K562 (cell line): ENCODE data around the gene CCNY. TPM values are rescaled to one million over a fixed set of nuclear protein-coding genes. Genes with fewer than 3 reads are reported as not detected.

ENCODE experiments used
- ATAC-seq: fragments of 200-7000 bp; cut with Tn5 transposase; 3 replicates; pipeline ENCODE4 v1.9.1; 2020; ENCODE audit warnings: moderate library complexity
- BruUV-seq: library from RNA; stranded (reverse); fragments of 400-500 nt; replicated peaks from 2 replicates; lab custom pipeline; 2021; lab: Mats Ljungman, UMichigan
- CTCF ChIA-PET: fragments of 300-600 bp; formaldehyde crosslinking; extraction: SDS; loops from one replicate; lab custom pipeline; 2021; ENCODE audit warnings: low intra/inter-chr PET ratio; lab: Yijun Ruan, JAX
- POLR2A ChIA-PET: fragments of 300-600, 350-650 bp; sonication (Branson Sonifier 250); formaldehyde crosslinking; extraction: SDS; loops from one replicate; lab custom pipeline; 2021; ENCODE audit warnings: antibody characterized with exemption, inconsistent platforms; lab: Yijun Ruan, JAX
- DNase-seq, 4 experiments: peaks; one replicate each; pipeline versions ENCODE4 v3.0.0 to v3.0.0-alpha.2; 2011 to 2018; ENCODE audit warnings: low spot score in 3 of 4, mixed read lengths in 3 of 4; ENCODE audit errors: extremely low read depth in 1 of 4
- FAIRE-seq: peaks from 2 replicates; lab custom pipeline; 2011; peaks lifted over from hg19 to GRCh38; lab: Jason Lieb, UNC
- H2AFZ ChIP-seq: 2 replicates; pipeline ENCODE4 v1.6.0; 2011; ENCODE audit warnings: low read depth, low read length, control low read depth, inconsistent platforms
- H3K27ac ChIP-seq: fragments of 200-600 bp; 3 replicates; pipeline ENCODE4 v1.8.0; 2011; ENCODE audit warnings: low read depth, mild to moderate bottlenecking, control low read depth, inconsistent platforms, low read length, moderate library complexity, mixed read lengths; ENCODE audit errors: extremely low read depth
- H3K27me3 ChIP-seq, 2 experiments: fragments of 300-600 bp in 1 of 2; 2 replicates in 1 of 2; 3 replicates in 1 of 2; pipeline versions ENCODE4 v1.6.0 to v1.8.0; 2011; ENCODE audit warnings: inconsistent platforms in 2 of 2, low read length in 2 of 2, mild to moderate bottlenecking in 1 of 2, mixed read lengths in 1 of 2, moderate library complexity in 1 of 2; ENCODE audit not compliant: control insufficient read depth in 2 of 2, insufficient read depth in 2 of 2
- H3K36me3 ChIP-seq: fragments of 300-600 bp; 3 replicates; pipeline ENCODE4 v1.8.0; 2011; ENCODE audit warnings: mild to moderate bottlenecking, low read length, inconsistent platforms; ENCODE audit not compliant: control insufficient read depth, insufficient read depth
- H3K4me1 ChIP-seq, 2 experiments: fragments of 200-600 bp in 1 of 2; replicated peaks in 1 of 2; 2 replicates in 1 of 2; 3 replicates in 1 of 2; pipeline versions ENCODE4 v1.5.1 to v1.8.0; 2011; ENCODE audit warnings: inconsistent platforms in 2 of 2, low read length in 2 of 2, mild to moderate bottlenecking in 1 of 2, mixed read lengths in 1 of 2, moderate library complexity in 1 of 2; ENCODE audit not compliant: control insufficient read depth in 2 of 2, insufficient read depth in 2 of 2
- H3K4me2 ChIP-seq: 2 replicates; pipeline ENCODE4 v1.6.1; 2011; ENCODE audit warnings: low read length, control low read depth, inconsistent platforms, mixed read lengths; ENCODE audit not compliant: insufficient read depth
- H3K4me3 ChIP-seq: fragments of 200-600 bp; sonication (generic), shearing (Covaris generic); 2 replicates; pipeline ENCODE4 v1.5.1; 2016; ENCODE audit warnings: control low read depth, inconsistent platforms
- H3K79me2 ChIP-seq: fragments of 200-600 bp; 3 replicates; pipeline ENCODE4 v1.8.0; 2011; ENCODE audit warnings: low read length, inconsistent platforms; ENCODE audit not compliant: control insufficient read depth, insufficient read depth
- H3K9ac ChIP-seq, 2 experiments: 2 replicates each; pipeline versions ENCODE4 v1.6.0 to v1.6.1; 2011; ENCODE audit warnings: low read depth in 2 of 2, low read length in 2 of 2, control low read depth in 1 of 2, inconsistent platforms in 1 of 2, mild to moderate bottlenecking in 1 of 2, mixed read lengths in 1 of 2; ENCODE audit not compliant: insufficient read depth in 1 of 2
- H3K9me1 ChIP-seq: one replicate; pipeline ENCODE4 v1.6.0; 2011; ENCODE audit warnings: inconsistent platforms, mild to moderate bottlenecking, low read length, moderate library complexity; ENCODE audit not compliant: control insufficient read depth, insufficient read depth
- H3K9me3 ChIP-seq: replicated peaks from 2 replicates; pipeline ENCODE4 v1.5.1; 2011; ENCODE audit warnings: low read depth, low read length, inconsistent platforms; ENCODE audit not compliant: control insufficient read depth, insufficient read depth
- H4K20me1 ChIP-seq: replicated peaks from 2 replicates; pipeline ENCODE4 v1.6.1; 2011; ENCODE audit warnings: low read length, inconsistent platforms, mixed read lengths; ENCODE audit not compliant: control insufficient read depth, insufficient read depth
- DDX20 ChIP-seq: fragments of 450-650 bp; IDR thresholded peaks from 2 replicates; pipeline ENCODE4 v1.6.1; 2016; ENCODE audit warnings: missing genetic modification characterization, low read depth, mild to moderate bottlenecking, missing compliant biosample characterization, moderate library complexity
- DPF2 ChIP-seq: fragments of 450-650 bp; IDR thresholded peaks from 2 replicates; pipeline ENCODE4 v1.6.1; 2016
- FIP1L1 ChIP-seq: fragments of 200-400 bp; formaldehyde crosslinking; IDR thresholded peaks from 2 replicates; pipeline ENCODE4 v1.6.1; 2018; ENCODE audit warnings: mild to moderate bottlenecking, low read depth, low read length; ENCODE audit not compliant: poor library complexity, severe bottlenecking
- HDAC3 ChIP-seq: fragments of 450-650 bp; IDR thresholded peaks from 2 replicates; pipeline ENCODE4 v1.6.1; 2018; ENCODE audit warnings: borderline replicate concordance, mild to moderate bottlenecking, moderate library complexity; ENCODE audit not compliant: partially characterized antibody
- MYBL2 ChIP-seq, 2 experiments: fragments of 450-650 bp in 1 of 2; sonication (generic) in 1 of 2; formaldehyde crosslinking in 1 of 2; IDR thresholded peaks; 2 replicates each; pipeline versions ENCODE4 v1.6.1 to v1.8.1; 2017 to 2022; ENCODE audit warnings: borderline replicate concordance in 1 of 2, inconsistent platforms in 1 of 2, low read depth in 1 of 2, mild to moderate bottlenecking in 1 of 2, missing genetic modification reagents in 1 of 2, moderate library complexity in 1 of 2
- PHTF2 ChIP-seq: fragments of 250-450 bp; sonication (Bioruptor Pico); IDR thresholded peaks from 2 replicates; pipeline ENCODE4 v1.5.0; 2021; ENCODE audit warnings: mild to moderate bottlenecking
- RBM39 ChIP-seq: fragments of 200-400 bp; formaldehyde crosslinking; optimal IDR thresholded peaks from 2 replicates; pipeline ENCODE3; 2018; ENCODE audit warnings: low read depth, low read length
- ZBTB5 ChIP-seq: fragments of 450-650 bp; IDR thresholded peaks from 2 replicates; pipeline ENCODE4 v1.6.1; 2017; ENCODE audit warnings: antibody characterized with exemption
- ZKSCAN3 ChIP-seq: fragments of 250-450 bp; sonication (Bioruptor Pico); IDR thresholded peaks from 2 replicates; pipeline ENCODE4 v1.4.0; 2020
- ZNF780A ChIP-seq: fragments of 250-450 bp; sonication (Bioruptor Pico); IDR thresholded peaks from 2 replicates; pipeline ENCODE4 v1.5.0; 2021; ENCODE audit warnings: mild to moderate bottlenecking
- WGBS: fragments of 100-300 bp; shearing (Covaris generic); methylation state at CpG from one replicate; pipeline ENCODE4 v1.1.6; 2016; ENCODE audit warnings: low coverage, mixed read lengths; ENCODE audit not compliant: insufficient coverage; ENCODE audit errors: missing lambda C conversion rate; 5-methylcytosine and 5-hydroxymethylcytosine counted together
- in situ Hi-C: fragments of 300-500 bp; cut with MboI; formaldehyde crosslinking; loops from 4 replicates; pipeline ENCODE4 v1.15.0; 2018; ENCODE audit warnings: inconsistent platforms, mixed read lengths
- intact Hi-C: fragments of 100-400 bp; cut with micrococcal nuclease; formaldehyde crosslinking; loops from 2 replicates; pipeline ENCODE4 v1.14.2; 2022
- polyA plus RNA-seq, 8 experiments: library from polyadenylated mRNA; depleted of rRNA in 4 of 8; stranded (reverse) in 5 of 8; unstranded in 3 of 8; fragments of >200 nt; fragmentation: Nextera tagmentation in 2 of 8; fragmentation: Illumina TruSeq in 1 of 8; extraction: Ambion mirVana in 2 of 8; extraction: Trizol in 1 of 8; gene quantifications; 2 replicates each; pipeline versions ENCODE4 v1.2.1 to v1.2.3, GENCODE V29; 2011 to 2014; ENCODE audit warnings: inconsistent platforms in 1 of 8, missing spikeins in 1 of 8
- total RNA-seq, 7 experiments: library from RNA; depleted of rRNA in 6 of 7; stranded (reverse); fragments of >200 nt in 6 of 7; fragmentation: Illumina TruSeq in 2 of 7; extraction: Trizol in 2 of 7; gene quantifications; 2 replicates each; pipeline versions ENCODE4 v1.2.1 to v1.2.3, GENCODE V29; 2011 to 2021; ENCODE audit warnings: low replicate concordance in 1 of 7
- TF ChIP-seq, protein P1 (sequence below): fragments of 450-650 bp; IDR thresholded peaks from 2 replicates; pipeline ENCODE4 v1.6.1; 2017; ENCODE audit warnings: mild to moderate bottlenecking, moderate library complexity
- TF ChIP-seq, protein P2 (sequence below): fragments of 150-350 bp; conservative IDR thresholded peaks from 2 replicates; pipeline ENCODE4 v1.6.1; 2014; ENCODE audit warnings: low read length
- TF ChIP-seq, protein P3 (sequence below): sonication (generic); formaldehyde crosslinking; IDR thresholded peaks from 2 replicates; pipeline ENCODE4 v1.8.1; 2023; ENCODE audit warnings: mild to moderate bottlenecking, missing genetic modification reagents

CCNY gene
- total and polyA plus RNA-seq, 9 of the 15 experiments (the other 6 are each of a cell fraction or from before 2014, with no cell fraction given) = 8.4 to 109 (median 38.6) TPM

GRCh38 chr10:35445150-35445884 lies 109.0 kb downstream of the CCNY start (continued):
- TF ChIP-seq, protein P1, sequence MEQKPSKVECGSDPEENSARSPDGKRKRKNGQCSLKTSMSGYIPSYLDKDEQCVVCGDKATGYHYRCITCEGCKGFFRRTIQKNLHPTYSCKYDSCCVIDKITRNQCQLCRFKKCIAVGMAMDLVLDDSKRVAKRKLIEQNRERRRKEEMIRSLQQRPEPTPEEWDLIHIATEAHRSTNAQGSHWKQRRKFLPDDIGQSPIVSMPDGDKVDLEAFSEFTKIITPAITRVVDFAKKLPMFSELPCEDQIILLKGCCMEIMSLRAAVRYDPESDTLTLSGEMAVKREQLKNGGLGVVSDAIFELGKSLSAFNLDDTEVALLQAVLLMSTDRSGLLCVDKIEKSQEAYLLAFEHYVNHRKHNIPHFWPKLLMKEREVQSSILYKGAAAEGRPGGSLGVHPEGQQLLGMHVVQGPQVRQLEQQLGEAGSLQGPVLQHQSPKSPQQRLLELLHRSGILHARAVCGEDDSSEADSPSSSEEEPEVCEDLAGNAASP = no peak
- TF ChIP-seq ZNF780A (CRISPR knock-in tag) (no peak), DPF2 (no peak), ZBTB5 (no peak), RBM39 (no peak), FIP1L1 (no peak)

DNA sequence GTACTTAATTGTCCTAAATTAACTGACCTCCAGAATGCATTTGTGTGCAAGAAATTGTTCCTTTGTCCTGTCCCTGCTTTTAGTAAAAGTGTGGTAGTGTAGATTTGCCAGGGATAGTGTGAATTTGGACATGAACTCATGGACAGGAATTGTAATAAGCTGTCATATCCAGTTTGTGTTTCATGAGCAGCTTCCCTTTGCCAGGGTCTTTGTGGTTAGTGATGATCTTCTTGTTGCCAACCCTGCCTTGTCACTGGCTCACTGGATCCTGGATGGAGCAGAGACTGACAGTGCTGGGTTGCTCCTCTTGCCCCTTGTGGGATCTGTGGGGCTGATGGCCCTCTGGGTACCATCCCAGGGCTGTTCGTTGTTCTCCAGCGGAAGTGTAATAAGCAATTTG lies 110.1 kb downstream of the CCNY start:
- H3K79me2 ChIP-seq = peaks cover 96% of the 10 kb centered on the region
- no peak overlapping the region for H3K9ac ChIP-seq
- peaks cover 28% of the 10 kb centered on the region for H4K20me1 ChIP-seq
- no peak overlapping the region for H3K4me2 ChIP-seq
- H3K4me1 ChIP-seq = peaks cover 32 to 52% of the 10 kb centered on the region in 2 experiments
- H3K9me1 ChIP-seq = peaks cover under 1% of the 10 kb centered on the region
- in situ Hi-C loops (no loop called here), intact Hi-C loops (loop anchor here (5.0 kb wide), 1 partner anchor 34 kb away; no protein-coding TSS in a partner anchor)
- H3K9me3 ChIP-seq = peaks cover 12% of the 10 kb centered on the region
- peaks cover 3% of the 10 kb centered on the region; the same call in 1 of the 3 replicates for H3K36me3 ChIP-seq
- DNase-seq = no peak
- no peak overlapping the region for H2AFZ ChIP-seq
- CTCF ChIA-PET = no interaction called here
- H3K27me3 ChIP-seq = no peaks in the 10 kb centered on the region
- WGBS = 86% methylated on average over 1 of the region's 2 CpGs
- BruUV-seq = no TSS peak
- POLR2A ChIA-PET = no interaction called here
- no peak overlapping the region for H3K4me3 ChIP-seq
- H3K27ac ChIP-seq = no peak overlapping the region
- no peak for ATAC-seq
- FAIRE-seq = no peak
- TF ChIP-seq DDX20 (tag) (no peak), ZKSCAN3 (CRISPR knock-in tag) (no peak), MYBL2 (IDR thresholded peaks at IDR 0.05; ENCODE audit: low read depth) (no peak), MYBL2 (CRISPR knock-in tag; IDR thresholded peaks at IDR 0.05; ENCODE audit: borderline replicate concordance) (no peak), HDAC3 (no peak), PHTF2 (CRISPR knock-in tag) (no peak)
- TF ChIP-seq, protein P2, sequence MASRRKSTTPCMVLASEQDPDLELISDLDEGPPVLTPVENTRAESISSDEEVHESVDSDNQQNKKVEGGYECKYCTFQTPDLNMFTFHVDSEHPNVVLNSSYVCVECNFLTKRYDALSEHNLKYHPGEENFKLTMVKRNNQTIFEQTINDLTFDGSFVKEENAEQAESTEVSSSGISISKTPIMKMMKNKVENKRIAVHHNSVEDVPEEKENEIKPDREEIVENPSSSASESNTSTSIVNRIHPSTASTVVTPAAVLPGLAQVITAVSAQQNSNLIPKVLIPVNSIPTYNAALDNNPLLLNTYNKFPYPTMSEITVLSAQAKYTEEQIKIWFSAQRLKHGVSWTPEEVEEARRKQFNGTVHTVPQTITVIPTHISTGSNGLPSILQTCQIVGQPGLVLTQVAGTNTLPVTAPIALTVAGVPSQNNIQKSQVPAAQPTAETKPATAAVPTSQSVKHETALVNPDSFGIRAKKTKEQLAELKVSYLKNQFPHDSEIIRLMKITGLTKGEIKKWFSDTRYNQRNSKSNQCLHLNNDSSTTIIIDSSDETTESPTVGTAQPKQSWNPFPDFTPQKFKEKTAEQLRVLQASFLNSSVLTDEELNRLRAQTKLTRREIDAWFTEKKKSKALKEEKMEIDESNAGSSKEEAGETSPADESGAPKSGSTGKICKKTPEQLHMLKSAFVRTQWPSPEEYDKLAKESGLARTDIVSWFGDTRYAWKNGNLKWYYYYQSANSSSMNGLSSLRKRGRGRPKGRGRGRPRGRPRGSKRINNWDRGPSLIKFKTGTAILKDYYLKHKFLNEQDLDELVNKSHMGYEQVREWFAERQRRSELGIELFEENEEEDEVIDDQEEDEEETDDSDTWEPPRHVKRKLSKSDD = no peak
- TF ChIP-seq, protein P3, sequence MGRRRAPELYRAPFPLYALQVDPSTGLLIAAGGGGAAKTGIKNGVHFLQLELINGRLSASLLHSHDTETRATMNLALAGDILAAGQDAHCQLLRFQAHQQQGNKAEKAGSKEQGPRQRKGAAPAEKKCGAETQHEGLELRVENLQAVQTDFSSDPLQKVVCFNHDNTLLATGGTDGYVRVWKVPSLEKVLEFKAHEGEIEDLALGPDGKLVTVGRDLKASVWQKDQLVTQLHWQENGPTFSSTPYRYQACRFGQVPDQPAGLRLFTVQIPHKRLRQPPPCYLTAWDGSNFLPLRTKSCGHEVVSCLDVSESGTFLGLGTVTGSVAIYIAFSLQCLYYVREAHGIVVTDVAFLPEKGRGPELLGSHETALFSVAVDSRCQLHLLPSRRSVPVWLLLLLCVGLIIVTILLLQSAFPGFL (CRISPR knock-in tag) = no peak
